ENCODE data around the gene ACTL9. TPM values are rescaled to one million over a fixed set of nuclear protein-coding genes. Genes with fewer than 3 reads are reported as not detected.

The ACTL9 gene
- total and polyA plus RNA-seq, 2 of the 13 experiments (the other 11 are each of a cell fraction or from before 2014, with no cell fraction given): not detected

GRCh38 chr19:8655340-8655709, 43.3 kb downstream of the ACTL9 start:
- intact Hi-C loops (cut with micrococcal nuclease; ENCODE audit: unreplicated experiment): no loop called here
- ChIA-PET CTCF (ENCODE audit: low intra/inter-chr PET ratio, low total read pairs) (interaction anchor here (1.3 to 1.9 kb wide), 2 partner anchors 39 to 424 kb away, joined by 10 to 26 read pairs; no protein-coding TSS in a partner anchor), POLR2A (no interaction called here)

More at GRCh38 chr19:8655340-8655709, 43.3 kb downstream of the ACTL9 start:
- Histone ChIP-seq H3K27me3 (ENCODE audit: control insufficient read depth in 1 of 2, insufficient read depth in 2 of 2, low read length in 2 of 2) (peaks cover 0 to 40% of the 10 kb centered on the region in 2 experiments; a peak in 3 of 5 replicates), H3K9me3 (ENCODE audit: low read length) (no peaks in the 10 kb centered on the region), H3K36me3 (replicated peaks in 1 of 2; ENCODE audit: control insufficient read depth in 1 of 2, insufficient read depth in 2 of 2, low read length in 2 of 2) (no peaks in the 10 kb centered on the region), H4K20me1 (ENCODE audit: insufficient read depth, low read length) (no peaks in the 10 kb centered on the region), H3K79me2 (ENCODE audit: insufficient read depth, low read length) (no peaks in the 10 kb centered on the region), H3K9ac (ENCODE audit: insufficient read depth, low read depth, low read length) (no peak overlapping the region), H3K4me2 (ENCODE audit: low read depth, low read length) (no peak overlapping the region), H3K27ac (ENCODE audit: extremely low read length, insufficient read depth, low read length) (no peak overlapping the region), H3K4me1 (ENCODE audit: insufficient read depth, low read length) (0 out of 2 replicates have a peak, but pooled peaks cover 5% of the 10 kb centered on the region), H2AFZ (ENCODE audit: low read length) (no peak overlapping the region), H3K4me3 (replicated peaks in 1 of 3; ENCODE audit: insufficient read depth in 1 of 3, low read depth in 2 of 3, low read length in 3 of 3) (no peak overlapping the region)
- ATAC-seq (peak; percentile 35), FAIRE-seq (no peak), DNase-seq (ENCODE audit: low spot score) (no peak)
- BruUV-seq (replicated peaks): no TSS peak
- in situ Hi-C loops (cut with HindIII; ENCODE audit: extremely low pct_ligation_motif_present, low pct_unique_long_range_greater_than_20kb): loop anchor here (5.0 to 25.0 kb wide), 2 partner anchors 37 to 432 kb away; partner anchors contain the start of gene OR1M1
- 100% methylated on average over 1 of the region's 12 CpGs for WGBS (ENCODE audit: low lambda C conversion rate)
- TF ChIP-seq, protein P1, sequence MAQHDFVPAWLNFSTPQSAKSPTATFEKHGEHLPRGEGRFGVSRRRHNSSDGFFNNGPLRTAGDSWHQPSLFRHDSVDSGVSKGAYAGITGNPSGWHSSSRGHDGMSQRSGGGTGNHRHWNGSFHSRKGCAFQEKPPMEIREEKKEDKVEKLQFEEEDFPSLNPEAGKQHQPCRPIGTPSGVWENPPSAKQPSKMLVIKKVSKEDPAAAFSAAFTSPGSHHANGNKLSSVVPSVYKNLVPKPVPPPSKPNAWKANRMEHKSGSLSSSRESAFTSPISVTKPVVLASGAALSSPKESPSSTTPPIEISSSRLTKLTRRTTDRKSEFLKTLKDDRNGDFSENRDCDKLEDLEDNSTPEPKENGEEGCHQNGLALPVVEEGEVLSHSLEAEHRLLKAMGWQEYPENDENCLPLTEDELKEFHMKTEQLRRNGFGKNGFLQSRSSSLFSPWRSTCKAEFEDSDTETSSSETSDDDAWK (CRISPR knock-in tag; IDR thresholded peaks at IDR 0.05): no peak
- no peak for TF ChIP-seq CCAR2 (optimal IDR thresholded peaks at IDR 0.05; ENCODE audit: low read depth, low read length)
- no peak for TF ChIP-seq FOXP4 (CRISPR knock-in tag; IDR thresholded peaks at IDR 0.05)
- TF ChIP-seq, protein P2, sequence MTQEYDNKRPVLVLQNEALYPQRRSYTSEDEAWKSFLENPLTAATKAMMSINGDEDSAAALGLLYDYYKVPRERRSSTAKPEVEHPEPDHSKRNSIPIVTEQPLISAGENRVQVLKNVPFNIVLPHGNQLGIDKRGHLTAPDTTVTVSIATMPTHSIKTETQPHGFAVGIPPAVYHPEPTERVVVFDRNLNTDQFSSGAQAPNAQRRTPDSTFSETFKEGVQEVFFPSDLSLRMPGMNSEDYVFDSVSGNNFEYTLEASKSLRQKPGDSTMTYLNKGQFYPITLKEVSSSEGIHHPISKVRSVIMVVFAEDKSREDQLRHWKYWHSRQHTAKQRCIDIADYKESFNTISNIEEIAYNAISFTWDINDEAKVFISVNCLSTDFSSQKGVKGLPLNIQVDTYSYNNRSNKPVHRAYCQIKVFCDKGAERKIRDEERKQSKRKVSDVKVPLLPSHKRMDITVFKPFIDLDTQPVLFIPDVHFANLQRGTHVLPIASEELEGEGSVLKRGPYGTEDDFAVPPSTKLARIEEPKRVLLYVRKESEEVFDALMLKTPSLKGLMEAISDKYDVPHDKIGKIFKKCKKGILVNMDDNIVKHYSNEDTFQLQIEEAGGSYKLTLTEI (CRISPR knock-in tag; conservative IDR thresholded peaks at IDR 0.05): no peak
- no peak for TF ChIP-seq MXD4 (CRISPR knock-in tag; IDR thresholded peaks at IDR 0.05)
- TF ChIP-seq, protein P3, sequence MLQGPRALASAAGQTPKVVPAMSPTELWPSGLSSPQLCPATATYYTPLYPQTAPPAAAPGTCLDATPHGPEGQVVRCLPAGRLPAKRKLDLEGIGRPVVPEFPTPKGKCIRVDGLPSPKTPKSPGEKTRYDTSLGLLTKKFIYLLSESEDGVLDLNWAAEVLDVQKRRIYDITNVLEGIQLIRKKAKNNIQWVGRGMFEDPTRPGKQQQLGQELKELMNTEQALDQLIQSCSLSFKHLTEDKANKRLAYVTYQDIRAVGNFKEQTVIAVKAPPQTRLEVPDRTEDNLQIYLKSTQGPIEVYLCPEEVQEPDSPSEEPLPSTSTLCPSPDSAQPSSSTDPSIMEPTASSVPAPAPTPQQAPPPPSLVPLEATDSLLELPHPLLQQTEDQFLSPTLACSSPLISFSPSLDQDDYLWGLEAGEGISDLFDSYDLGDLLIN (CRISPR knock-in tag; IDR thresholded peaks at IDR 0.05; ENCODE audit: borderline replicate concordance): no peak
- no peak for TF ChIP-seq ATF7-NPFF (CRISPR knock-in tag; IDR thresholded peaks at IDR 0.05; ENCODE audit: low read depth)
- TF ChIP-seq ZNF230 (CRISPR knock-in tag; IDR thresholded peaks at IDR 0.05): no peak
- TF ChIP-seq, protein P4, sequence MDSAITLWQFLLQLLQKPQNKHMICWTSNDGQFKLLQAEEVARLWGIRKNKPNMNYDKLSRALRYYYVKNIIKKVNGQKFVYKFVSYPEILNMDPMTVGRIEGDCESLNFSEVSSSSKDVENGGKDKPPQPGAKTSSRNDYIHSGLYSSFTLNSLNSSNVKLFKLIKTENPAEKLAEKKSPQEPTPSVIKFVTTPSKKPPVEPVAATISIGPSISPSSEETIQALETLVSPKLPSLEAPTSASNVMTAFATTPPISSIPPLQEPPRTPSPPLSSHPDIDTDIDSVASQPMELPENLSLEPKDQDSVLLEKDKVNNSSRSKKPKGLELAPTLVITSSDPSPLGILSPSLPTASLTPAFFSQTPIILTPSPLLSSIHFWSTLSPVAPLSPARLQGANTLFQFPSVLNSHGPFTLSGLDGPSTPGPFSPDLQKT (CRISPR knock-in tag; IDR thresholded peaks at IDR 0.05; ENCODE audit: borderline replicate concordance): no peak

All from HepG2 (cell line).